ENCODE measurements around the gene RAP2A.
A peak's percentile ranks its signal among the peaks of the same experiment; 100 is the strongest.

RAP2A gene

GRCh38 chr13:97430296-97430695 lies 3.7 kb upstream of the RAP2A start:
- Histone ChIP-seq H3K4me1 (ENCODE audit: insufficient read depth, low read length) (peaks cover 25% of the 10 kb centered on the region), H2AFZ (ENCODE audit: low read depth, low read length) (no peak overlapping the region), H3K9me3 (ENCODE audit: low read length) (no peaks in the 10 kb centered on the region), H3K4me3 (ENCODE audit: low read length) (no peak overlapping the region), H3K36me3 (ENCODE audit: insufficient read depth, low read length) (no peaks in the 10 kb centered on the region), H3K27me3 (ENCODE audit: insufficient read depth, low read length) (no peaks in the 10 kb centered on the region)

- H3K4me1 ChIP-seq (ENCODE audit: insufficient read depth, low read length): peaks cover 32% of the 10 kb centered on the region
- H3K27me3 ChIP-seq (ENCODE audit: insufficient read depth, low read length): no peaks in the 10 kb centered on the region
- peak overlapping the region; percentile 58 for H3K4me3 ChIP-seq (ENCODE audit: low read length)
- no peaks in the 10 kb centered on the region for H3K9me3 ChIP-seq (ENCODE audit: low read length)
- no peaks in the 10 kb centered on the region for H3K36me3 ChIP-seq (ENCODE audit: insufficient read depth, low read length)
- no peak overlapping the region for H2AFZ ChIP-seq (ENCODE audit: low read depth, low read length)
These were observed 2.7 kb upstream of the RAP2A start for GRCh38 chr13:97431171-97431764.

- H3K27me3 ChIP-seq (ENCODE audit: insufficient read depth, low read length): no peaks in the 10 kb centered on the region
- H3K36me3 ChIP-seq (ENCODE audit: insufficient read depth, low read length): peaks cover 2% of the 10 kb centered on the region
- H2AFZ ChIP-seq (ENCODE audit: low read depth, low read length): peak overlapping the region; percentile 4
- H3K4me1 ChIP-seq (ENCODE audit: insufficient read depth, low read length): peaks cover 38% of the 10 kb centered on the region
- no peaks in the 10 kb centered on the region for H3K9me3 ChIP-seq (ENCODE audit: low read length)
- peak overlapping the region; percentile 58 for H3K4me3 ChIP-seq (ENCODE audit: low read length)
These were observed 1.6 kb upstream of the RAP2A start for GRCh38 chr13:97432232-97432916.

GRCh38 chr13:97432917-97433726 lies 847 bp upstream of the RAP2A start:
- Histone ChIP-seq H3K4me1 (ENCODE audit: insufficient read depth, low read length) (peaks cover 38% of the 10 kb centered on the region), H3K36me3 (ENCODE audit: insufficient read depth, low read length) (peaks cover 2% of the 10 kb centered on the region), H3K4me3 (ENCODE audit: low read length) (peak overlapping the region; percentile 58), H3K9me3 (ENCODE audit: low read length) (no peaks in the 10 kb centered on the region), H3K27me3 (ENCODE audit: insufficient read depth, low read length) (no peaks in the 10 kb centered on the region), H2AFZ (ENCODE audit: low read depth, low read length) (peak overlapping the region; percentile 79)

- H3K9me3 ChIP-seq (ENCODE audit: low read length): no peaks in the 10 kb centered on the region
- peaks cover 9% of the 10 kb centered on the region for H3K36me3 ChIP-seq (ENCODE audit: insufficient read depth, low read length)
- H3K4me1 ChIP-seq (ENCODE audit: insufficient read depth, low read length): peaks cover 38% of the 10 kb centered on the region
- H2AFZ ChIP-seq (ENCODE audit: low read depth, low read length): peak overlapping the region; percentile 34
- no peaks in the 10 kb centered on the region for H3K27me3 ChIP-seq (ENCODE audit: insufficient read depth, low read length)
- H3K4me3 ChIP-seq (ENCODE audit: low read length): peak overlapping the region; percentile 98
These were observed 630 bp downstream of the RAP2A start for GRCh38 chr13:97434397-97435201.

GRCh38 chr13:97435323-97435722 lies 1.4 kb downstream of the RAP2A start:
- H3K9me3 ChIP-seq (ENCODE audit: low read length): no peaks in the 10 kb centered on the region

GRCh38 chr13:97435794-97436193 lies 1.8 kb downstream of the RAP2A start:
- Histone ChIP-seq H3K4me1 (ENCODE audit: insufficient read depth, low read length) (peaks cover 26% of the 10 kb centered on the region), H3K4me3 (ENCODE audit: low read length) (peak overlapping the region; percentile 98), H3K9me3 (ENCODE audit: low read length) (no peaks in the 10 kb centered on the region), H3K36me3 (ENCODE audit: insufficient read depth, low read length) (peaks cover 12% of the 10 kb centered on the region), H3K27me3 (ENCODE audit: insufficient read depth, low read length) (no peaks in the 10 kb centered on the region), H2AFZ (ENCODE audit: low read depth, low read length) (no peak overlapping the region)

More at GRCh38 chr13:97435323-97435722, 1.4 kb downstream of the RAP2A start:
- Histone ChIP-seq H3K4me1 (ENCODE audit: insufficient read depth, low read length) (peaks cover 31% of the 10 kb centered on the region), H2AFZ (ENCODE audit: low read depth, low read length) (peak overlapping the region; percentile 34), H3K4me3 (ENCODE audit: low read length) (peak overlapping the region; percentile 98), H3K36me3 (ENCODE audit: insufficient read depth, low read length) (peaks cover 12% of the 10 kb centered on the region), H3K27me3 (ENCODE audit: insufficient read depth, low read length) (no peaks in the 10 kb centered on the region)

- Histone ChIP-seq H3K27me3 (ENCODE audit: insufficient read depth, low read length) (no peaks in the 10 kb centered on the region), H3K36me3 (ENCODE audit: insufficient read depth, low read length) (peaks cover 13% of the 10 kb centered on the region), H3K9me3 (ENCODE audit: low read length) (no peaks in the 10 kb centered on the region), H3K4me3 (ENCODE audit: low read length) (peak overlapping the region; percentile 98), H3K4me1 (ENCODE audit: insufficient read depth, low read length) (peaks cover 20% of the 10 kb centered on the region), H2AFZ (ENCODE audit: low read depth, low read length) (no peak overlapping the region)
These were observed 2.9 kb downstream of the RAP2A start for GRCh38 chr13:97436845-97437244.

GRCh38 chr13:97437729-97438128 lies 3.8 kb downstream of the RAP2A start:
- Histone ChIP-seq H3K36me3 (ENCODE audit: insufficient read depth, low read length) (peaks cover 16% of the 10 kb centered on the region), H3K9me3 (ENCODE audit: low read length) (no peaks in the 10 kb centered on the region), H3K4me3 (ENCODE audit: low read length) (no peak overlapping the region), H3K27me3 (ENCODE audit: insufficient read depth, low read length) (no peaks in the 10 kb centered on the region), H3K4me1 (ENCODE audit: insufficient read depth, low read length) (peaks cover 17% of the 10 kb centered on the region), H2AFZ (ENCODE audit: low read depth, low read length) (no peak overlapping the region)

GRCh38 chr13:97438856-97439595 lies 5.1 kb downstream of the RAP2A start:
- H3K4me3 ChIP-seq (ENCODE audit: low read length): no peak overlapping the region
- H2AFZ ChIP-seq (ENCODE audit: low read depth, low read length): no peak overlapping the region
- H3K4me1 ChIP-seq (ENCODE audit: insufficient read depth, low read length): peaks cover 17% of the 10 kb centered on the region
- H3K36me3 ChIP-seq (ENCODE audit: insufficient read depth, low read length): peaks cover 28% of the 10 kb centered on the region
- no peaks in the 10 kb centered on the region for H3K27me3 ChIP-seq (ENCODE audit: insufficient read depth, low read length)
- H3K9me3 ChIP-seq (ENCODE audit: low read length): no peaks in the 10 kb centered on the region

GRCh38 chr13:97440598-97441170 lies 6.7 kb downstream of the RAP2A start:
- H3K4me3 ChIP-seq (ENCODE audit: low read length): no peak overlapping the region
- no peaks in the 10 kb centered on the region for H3K27me3 ChIP-seq (ENCODE audit: insufficient read depth, low read length)
- peaks cover 16% of the 10 kb centered on the region for H3K4me1 ChIP-seq (ENCODE audit: insufficient read depth, low read length)
- no peaks in the 10 kb centered on the region for H3K9me3 ChIP-seq (ENCODE audit: low read length)
- peaks cover 30% of the 10 kb centered on the region for H3K36me3 ChIP-seq (ENCODE audit: insufficient read depth, low read length)
- no peak overlapping the region for H2AFZ ChIP-seq (ENCODE audit: low read depth, low read length)

- Histone ChIP-seq H3K27me3 (ENCODE audit: insufficient read depth, low read length) (no peaks in the 10 kb centered on the region), H2AFZ (ENCODE audit: low read depth, low read length) (no peak overlapping the region), H3K4me1 (ENCODE audit: insufficient read depth, low read length) (peaks cover 9% of the 10 kb centered on the region), H3K9me3 (ENCODE audit: low read length) (no peaks in the 10 kb centered on the region), H3K4me3 (ENCODE audit: low read length) (no peak overlapping the region), H3K36me3 (ENCODE audit: insufficient read depth, low read length) (peaks cover 32% of the 10 kb centered on the region)
These were observed 7.4 kb downstream of the RAP2A start for GRCh38 chr13:97441368-97441767.
